Measurements from ENCODE around the gene SLX9.
A peak's percentile ranks its signal among the peaks of the same experiment; 100 is the strongest.

The SLX9 gene

GRCh38 chr21:44982558-44983250, 42.9 kb downstream of the SLX9 start:
- H3K36me3 ChIP-seq (ENCODE audit: insufficient read depth, insufficient read length, low read length) = peaks cover 30% of the 10 kb centered on the region
- no peak overlapping the region for H3K4me3 ChIP-seq (ENCODE audit: insufficient read length, low read depth)
- H3K4me1 ChIP-seq (ENCODE audit: insufficient read depth, insufficient read length) = peaks cover 44% of the 10 kb centered on the region
- H3K9ac ChIP-seq (ENCODE audit: insufficient read length, low read depth) = peak overlapping the region; percentile 50
- no peaks in the 10 kb centered on the region for H3K27me3 ChIP-seq (ENCODE audit: insufficient read depth, insufficient read length)
- H3K9me3 ChIP-seq (ENCODE audit: insufficient read depth, low read length) = no peaks in the 10 kb centered on the region
- no peak for TF ChIP-seq ZNF274 (IDR thresholded peaks at IDR 0.05; ENCODE audit: low read depth, low read length)
- TF ChIP-seq SUZ12 (IDR thresholded peaks at IDR 0.05; ENCODE audit: extremely low read depth, insufficient read depth, insufficient read length) = no peak
- TF ChIP-seq YY1 (IDR thresholded peaks at IDR 0.05; ENCODE audit: insufficient read depth, insufficient read length) = no peak
- DNase-seq (ENCODE audit: low read depth, low spot score) = no peak

GRCh38 chr21:44983421-44984206, 43.8 kb downstream of the SLX9 start:
- H3K9ac ChIP-seq (ENCODE audit: insufficient read length, low read depth) = no peak overlapping the region
- no peak overlapping the region for H3K4me3 ChIP-seq (ENCODE audit: insufficient read length, low read depth)
- DNase-seq (ENCODE audit: low read depth, low spot score) = no peak
- H3K4me1 ChIP-seq (ENCODE audit: insufficient read depth, insufficient read length) = peaks cover 52% of the 10 kb centered on the region
- H3K9me3 ChIP-seq (ENCODE audit: insufficient read depth, low read length) = no peaks in the 10 kb centered on the region
- TF ChIP-seq SUZ12 (IDR thresholded peaks at IDR 0.05; ENCODE audit: extremely low read depth, insufficient read depth, insufficient read length) (no peak), YY1 (IDR thresholded peaks at IDR 0.05; ENCODE audit: insufficient read depth, insufficient read length) (no peak), ZNF274 (IDR thresholded peaks at IDR 0.05; ENCODE audit: low read depth, low read length) (no peak)
- peaks cover 26% of the 10 kb centered on the region for H3K36me3 ChIP-seq (ENCODE audit: insufficient read depth, insufficient read length, low read length)
- H3K27me3 ChIP-seq (ENCODE audit: insufficient read depth, insufficient read length) = no peaks in the 10 kb centered on the region

- no peaks in the 10 kb centered on the region for H3K27me3 ChIP-seq (ENCODE audit: insufficient read depth, insufficient read length)
- H3K9ac ChIP-seq (ENCODE audit: insufficient read length, low read depth) = no peak overlapping the region
- no peak for TF ChIP-seq ZNF274 (IDR thresholded peaks at IDR 0.05; ENCODE audit: low read depth, low read length)
- no peak for TF ChIP-seq SUZ12 (IDR thresholded peaks at IDR 0.05; ENCODE audit: extremely low read depth, insufficient read depth, insufficient read length)
- no peak for TF ChIP-seq YY1 (IDR thresholded peaks at IDR 0.05; ENCODE audit: insufficient read depth, insufficient read length)
- peaks cover 19% of the 10 kb centered on the region for H3K36me3 ChIP-seq (ENCODE audit: insufficient read depth, insufficient read length, low read length)
- peaks cover 48% of the 10 kb centered on the region for H3K4me1 ChIP-seq (ENCODE audit: insufficient read depth, insufficient read length)
- DNase-seq (ENCODE audit: low read depth, low spot score) = no peak
- no peak overlapping the region for H3K4me3 ChIP-seq (ENCODE audit: insufficient read length, low read depth)
- no peaks in the 10 kb centered on the region for H3K9me3 ChIP-seq (ENCODE audit: insufficient read depth, low read length)
Measured at GRCh38 chr21:44984428-44984791, 44.6 kb downstream of the SLX9 start.

GRCh38 chr21:44984792-44985440, 45.1 kb downstream of the SLX9 start:
- peak overlapping the region; percentile 34 for H3K9ac ChIP-seq (ENCODE audit: insufficient read length, low read depth)
- TF ChIP-seq YY1 (IDR thresholded peaks at IDR 0.05; ENCODE audit: insufficient read depth, insufficient read length) = no peak
- no peak for TF ChIP-seq SUZ12 (IDR thresholded peaks at IDR 0.05; ENCODE audit: extremely low read depth, insufficient read depth, insufficient read length)
- no peak for TF ChIP-seq ZNF274 (IDR thresholded peaks at IDR 0.05; ENCODE audit: low read depth, low read length)
- H3K4me3 ChIP-seq (ENCODE audit: insufficient read length, low read depth) = no peak overlapping the region
- peaks cover 15% of the 10 kb centered on the region for H3K36me3 ChIP-seq (ENCODE audit: insufficient read depth, insufficient read length, low read length)
- H3K4me1 ChIP-seq (ENCODE audit: insufficient read depth, insufficient read length) = peaks cover 44% of the 10 kb centered on the region
- H3K27me3 ChIP-seq (ENCODE audit: insufficient read depth, insufficient read length) = no peaks in the 10 kb centered on the region
- H3K9me3 ChIP-seq (ENCODE audit: insufficient read depth, low read length) = no peaks in the 10 kb centered on the region
- DNase-seq (ENCODE audit: low read depth, low spot score) = no peak

- DNase-seq (ENCODE audit: low read depth, low spot score) = no peak
- no peak overlapping the region for H3K9ac ChIP-seq (ENCODE audit: insufficient read length, low read depth)
- no peak for TF ChIP-seq YY1 (IDR thresholded peaks at IDR 0.05; ENCODE audit: insufficient read depth, insufficient read length)
- TF ChIP-seq ZNF274 (IDR thresholded peaks at IDR 0.05; ENCODE audit: low read depth, low read length) = no peak
- TF ChIP-seq SUZ12 (IDR thresholded peaks at IDR 0.05; ENCODE audit: extremely low read depth, insufficient read depth, insufficient read length) = no peak
- H3K36me3 ChIP-seq (ENCODE audit: insufficient read depth, insufficient read length, low read length) = peaks cover 12% of the 10 kb centered on the region
- peaks cover 36% of the 10 kb centered on the region for H3K4me1 ChIP-seq (ENCODE audit: insufficient read depth, insufficient read length)
- no peaks in the 10 kb centered on the region for H3K9me3 ChIP-seq (ENCODE audit: insufficient read depth, low read length)
- peaks cover 3% of the 10 kb centered on the region for H3K27me3 ChIP-seq (ENCODE audit: insufficient read depth, insufficient read length)
- H3K4me3 ChIP-seq (ENCODE audit: insufficient read length, low read depth) = no peak overlapping the region
Measured at GRCh38 chr21:44985441-44986401, 45.9 kb downstream of the SLX9 start.

- Histone ChIP-seq H3K9ac (ENCODE audit: insufficient read length, low read depth) (peak overlapping the region; percentile 54), H3K4me1 (ENCODE audit: insufficient read depth, insufficient read length) (peaks cover 36% of the 10 kb centered on the region)
Measured at GRCh38 chr21:44986471-44987291, 46.9 kb downstream of the SLX9 start.

More at GRCh38 chr21:44986471-44987291, 46.9 kb downstream of the SLX9 start:
- no peak overlapping the region for H3K4me3 ChIP-seq (ENCODE audit: insufficient read length, low read depth)
- H3K27me3 ChIP-seq (ENCODE audit: insufficient read depth, insufficient read length) = peaks cover 3% of the 10 kb centered on the region
- H3K9me3 ChIP-seq (ENCODE audit: insufficient read depth, low read length) = no peaks in the 10 kb centered on the region
- no peak for DNase-seq (ENCODE audit: low read depth, low spot score)
- peaks cover 9% of the 10 kb centered on the region for H3K36me3 ChIP-seq (ENCODE audit: insufficient read depth, insufficient read length, low read length)
- TF ChIP-seq YY1 (IDR thresholded peaks at IDR 0.05; ENCODE audit: insufficient read depth, insufficient read length) = no peak

All from NT2/D1 (cell line).